ENCODE data around the gene PACSIN2.

PACSIN2 gene

GRCh38 chr22:42960531-42961399 is 54.2 kb downstream of the PACSIN2 start:
- ChIA-PET CTCF (interaction anchor here (3.5 kb wide), 1 partner anchor 14 kb away, joined by 8 read pairs; no protein-coding TSS in a partner anchor), POLR2A (interaction anchor here (0.6 kb wide), 1 partner anchor 71 kb away, joined by 4 read pairs; no protein-coding TSS in a partner anchor)

DNA sequence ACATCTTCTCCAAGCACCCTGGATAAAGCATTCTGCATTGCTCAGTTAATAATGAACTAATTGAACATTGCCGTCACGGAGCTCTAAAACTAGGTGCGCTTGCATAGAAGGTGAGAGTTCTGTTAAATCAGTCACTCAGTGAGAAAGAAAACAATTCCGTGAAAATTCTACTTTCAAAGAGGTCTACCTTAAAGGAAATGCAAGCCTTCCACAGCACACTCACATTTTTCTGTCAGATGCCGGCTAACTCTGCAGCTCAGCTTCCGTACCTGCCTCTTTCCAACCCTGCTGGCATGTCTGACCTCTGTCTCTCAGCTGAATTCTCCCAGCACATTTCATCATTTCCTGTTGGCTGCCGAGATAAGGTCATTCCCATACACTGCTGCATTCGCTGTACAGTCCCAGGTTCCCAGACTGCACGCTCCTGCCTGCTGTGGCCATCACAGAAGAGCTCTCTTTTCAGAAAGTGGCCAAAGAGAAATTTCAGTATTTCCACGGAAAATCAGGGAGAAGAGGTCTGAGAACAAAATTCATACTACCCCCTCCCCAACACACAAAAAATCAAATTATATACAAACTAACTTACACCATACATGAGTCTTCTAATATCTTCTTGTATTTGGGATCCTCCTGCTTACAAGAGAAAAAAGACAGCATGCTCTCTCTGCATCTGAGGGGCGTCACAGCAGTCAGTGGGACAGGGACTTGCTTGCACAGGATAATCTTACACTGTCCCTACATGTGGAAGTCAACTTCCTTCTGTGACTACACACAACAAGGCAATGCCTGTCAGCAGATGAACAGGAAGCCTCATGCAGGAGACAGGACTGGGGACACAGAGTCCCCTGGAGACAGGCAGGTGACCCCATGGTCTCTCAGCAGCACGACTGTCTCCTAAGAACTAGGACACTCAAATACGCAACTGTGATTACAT is 55.1 kb downstream of the PACSIN2 start:
- TF ChIP-seq, protein P1, sequence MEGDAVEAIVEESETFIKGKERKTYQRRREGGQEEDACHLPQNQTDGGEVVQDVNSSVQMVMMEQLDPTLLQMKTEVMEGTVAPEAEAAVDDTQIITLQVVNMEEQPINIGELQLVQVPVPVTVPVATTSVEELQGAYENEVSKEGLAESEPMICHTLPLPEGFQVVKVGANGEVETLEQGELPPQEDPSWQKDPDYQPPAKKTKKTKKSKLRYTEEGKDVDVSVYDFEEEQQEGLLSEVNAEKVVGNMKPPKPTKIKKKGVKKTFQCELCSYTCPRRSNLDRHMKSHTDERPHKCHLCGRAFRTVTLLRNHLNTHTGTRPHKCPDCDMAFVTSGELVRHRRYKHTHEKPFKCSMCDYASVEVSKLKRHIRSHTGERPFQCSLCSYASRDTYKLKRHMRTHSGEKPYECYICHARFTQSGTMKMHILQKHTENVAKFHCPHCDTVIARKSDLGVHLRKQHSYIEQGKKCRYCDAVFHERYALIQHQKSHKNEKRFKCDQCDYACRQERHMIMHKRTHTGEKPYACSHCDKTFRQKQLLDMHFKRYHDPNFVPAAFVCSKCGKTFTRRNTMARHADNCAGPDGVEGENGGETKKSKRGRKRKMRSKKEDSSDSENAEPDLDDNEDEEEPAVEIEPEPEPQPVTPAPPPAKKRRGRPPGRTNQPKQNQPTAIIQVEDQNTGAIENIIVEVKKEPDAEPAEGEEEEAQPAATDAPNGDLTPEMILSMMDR (IDR thresholded peaks at IDR 0.05; ENCODE audit: control extremely low read depth, extremely low read depth, low read depth, missing control alignments): no peak
- DNase-seq (ENCODE audit: extremely low spot score): no peak
- ChIA-PET POLR2A (interaction anchor here (0.6 kb wide), 1 partner anchor 70 kb away, joined by 4 read pairs; no protein-coding TSS in a partner anchor), CTCF (interaction anchor here (1.0 to 3.5 kb wide), 3 partner anchors 12 to 92 kb away, joined by 4 to 8 read pairs (median 6); no protein-coding TSS in a partner anchor)

More at GRCh38 chr22:42960531-42961399, 54.2 kb downstream of the PACSIN2 start:
- no peak for DNase-seq (ENCODE audit: extremely low spot score)
- TF ChIP-seq, protein P1 (IDR thresholded peaks at IDR 0.05; ENCODE audit: control extremely low read depth, extremely low read depth, low read depth, missing control alignments): no peak

- CTCF ChIA-PET: interaction anchor here (0.8 to 1.4 kb wide), 3 partner anchors 11 to 91 kb away, joined by 3 to 6 read pairs (median 4); partner anchors contain the start of gene PACSIN2
- POLR2A ChIA-PET: no interaction called here
- DNase-seq (ENCODE audit: extremely low spot score): no peak
- TF ChIP-seq, protein P1 (IDR thresholded peaks at IDR 0.05; ENCODE audit: control extremely low read depth, extremely low read depth, low read depth, missing control alignments): no peak
Observed at GRCh38 chr22:42958937-42959336, 56.0 kb downstream of the PACSIN2 start.

DNA sequence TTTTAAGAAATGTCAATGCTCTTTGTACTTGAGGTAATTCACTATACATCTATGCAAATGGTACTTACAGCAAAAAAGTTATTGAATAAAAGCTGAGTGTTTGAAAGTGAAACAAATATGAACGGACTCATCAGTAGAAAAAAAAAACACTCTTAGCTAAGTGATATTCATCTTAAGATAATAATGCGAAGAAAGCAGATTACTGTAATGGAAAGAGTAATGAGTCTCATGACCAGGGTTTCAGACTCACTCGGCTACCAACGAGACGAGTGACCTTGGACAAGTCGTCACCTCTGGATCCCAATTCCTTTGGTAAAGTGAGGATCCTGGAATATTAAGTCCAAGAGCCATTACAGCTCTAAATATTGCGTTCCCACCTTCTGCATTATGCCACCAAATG is 57.0 kb downstream of the PACSIN2 start:
- POLR2A ChIA-PET: interaction anchor here (1.4 kb wide), 1 partner anchor 58 kb away, joined by 3 read pairs; no protein-coding TSS in a partner anchor
- CTCF ChIA-PET: interaction anchor here (0.9 to 1.4 kb wide), 5 partner anchors 8 to 20 kb away, joined by 3 to 6 read pairs (median 4); no protein-coding TSS in a partner anchor
- TF ChIP-seq, protein P1 (IDR thresholded peaks at IDR 0.05; ENCODE audit: control extremely low read depth, extremely low read depth, low read depth, missing control alignments): no peak
- no peak for DNase-seq (ENCODE audit: extremely low spot score)

DNA sequence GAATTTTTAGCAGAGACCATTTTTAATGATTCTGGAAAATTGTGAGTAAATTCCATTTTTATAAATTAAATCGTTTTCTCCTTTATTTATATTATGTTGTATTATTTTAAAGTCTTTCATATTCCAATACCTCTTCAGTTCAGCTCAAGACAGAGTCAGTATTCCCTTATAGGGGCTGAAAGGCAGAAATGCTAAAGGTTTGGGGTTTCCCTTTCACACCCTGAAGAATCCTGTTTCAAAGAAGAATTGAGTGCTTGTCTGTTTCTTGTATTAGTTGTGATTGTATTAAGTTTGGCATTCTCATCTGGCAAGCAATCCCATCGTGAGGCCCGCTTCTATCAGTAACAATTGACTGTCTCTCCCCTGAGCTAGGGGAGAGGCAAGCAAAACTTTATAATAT is 57.4 kb downstream of the PACSIN2 start:
- POLR2A ChIA-PET: interaction anchor here (1.4 kb wide), 1 partner anchor 58 kb away, joined by 3 read pairs; no protein-coding TSS in a partner anchor
- CTCF ChIA-PET: interaction anchor here (0.9 to 1.4 kb wide), 5 partner anchors 9 to 21 kb away, joined by 3 to 6 read pairs (median 4); no protein-coding TSS in a partner anchor
- DNase-seq (ENCODE audit: extremely low spot score): no peak
- TF ChIP-seq, protein P1 (IDR thresholded peaks at IDR 0.05; ENCODE audit: control extremely low read depth, extremely low read depth, low read depth, missing control alignments): no peak

All from GM10248 (cell line).